ENCODE data around the gene FSHR. TPM values are rescaled to one million over a fixed set of nuclear protein-coding genes. Genes with fewer than 3 reads are reported as not detected.

Gene FSHR
- total and polyA plus RNA-seq, 7 donors = not detected

GRCh38 chr2:49080681-49081080, 73.6 kb downstream of the FSHR start:
- ATAC-seq = no peak
- Histone ChIP-seq H3K27me3 (ENCODE audit: insufficient read depth in 3 of 3, low read length in 2 of 3) (no peaks in the 10 kb centered on the region), H3K9me3 (no peaks in the 10 kb centered on the region), H3K4me3 (no peak overlapping the region), H3K36me3 (ENCODE audit: insufficient read depth in 1 of 2, low read depth in 1 of 2) (no peaks in the 10 kb centered on the region), H3K4me1 (no peaks in the 10 kb centered on the region), H3K27ac (no peak overlapping the region)
- WGBS, 3 donors = 70 to 83% (median 71%) methylated on average over 2 of the region's 2 CpGs
- intact Hi-C loops (cut with DNase I) = no loop called here
- DNase-seq = no peak
- TF ChIP-seq CTCF (IDR thresholded peaks at IDR 0.05) = no peak

GRCh38 chr2:49070716-49071115, 83.6 kb downstream of the FSHR start:
- Histone ChIP-seq H3K4me3 (no peak overlapping the region), H3K4me1 (no peaks in the 10 kb centered on the region), H3K27ac (no peak overlapping the region), H3K36me3 (ENCODE audit: insufficient read depth in 1 of 2, low read depth in 1 of 2) (no peaks in the 10 kb centered on the region), H3K27me3 (ENCODE audit: insufficient read depth in 3 of 3, low read length in 2 of 3) (no peaks in the 10 kb centered on the region), H3K9me3 (no peaks in the 10 kb centered on the region)
- DNase-seq (no peak), ATAC-seq (no peak)
- 19 to 29% (median 19%) methylated on average over 2 of the region's 2 CpGs for WGBS, 3 donors
- TF ChIP-seq CTCF (IDR thresholded peaks at IDR 0.05) = no peak
- intact Hi-C loops (cut with DNase I) = no loop called here

- no peak overlapping the region for H3K4me3 ChIP-seq
- H3K36me3 ChIP-seq (ENCODE audit: insufficient read depth in 1 of 2, low read depth in 1 of 2) = no peaks in the 10 kb centered on the region
- H3K27ac ChIP-seq = no peak overlapping the region
- DNase-seq (no peak), ATAC-seq (no peak)
- no peak for TF ChIP-seq CTCF (IDR thresholded peaks at IDR 0.05)
- no peaks in the 10 kb centered on the region for H3K9me3 ChIP-seq
- intact Hi-C loops (cut with DNase I) = no loop called here
- WGBS, 3 donors = 30 to 54% (median 36%) methylated on average over 1 of the region's 1 CpG
- H3K4me1 ChIP-seq = no peaks in the 10 kb centered on the region
- no peaks in the 10 kb centered on the region for H3K27me3 ChIP-seq (ENCODE audit: insufficient read depth in 3 of 3, low read length in 2 of 3)
Measured at GRCh38 chr2:49069829-49070228, 84.5 kb downstream of the FSHR start.

GRCh38 chr2:49068613-49069012, 85.7 kb downstream of the FSHR start:
- intact Hi-C loops (cut with DNase I) = no loop called here
- no peak for TF ChIP-seq CTCF (IDR thresholded peaks at IDR 0.05)
- Histone ChIP-seq H3K27me3 (ENCODE audit: insufficient read depth in 3 of 3, low read length in 2 of 3) (no peaks in the 10 kb centered on the region), H3K4me3 (no peak overlapping the region), H3K9me3 (no peaks in the 10 kb centered on the region), H3K4me1 (no peaks in the 10 kb centered on the region), H3K27ac (no peak overlapping the region), H3K36me3 (ENCODE audit: insufficient read depth in 1 of 2, low read depth in 1 of 2) (no peaks in the 10 kb centered on the region)
- ATAC-seq = no peak
- DNase-seq = no peak

GRCh38 chr2:49067971-49068370, 86.3 kb downstream of the FSHR start:
- DNase-seq = no peak
- H3K27me3 ChIP-seq (ENCODE audit: insufficient read depth in 3 of 3, low read length in 2 of 3) = no peaks in the 10 kb centered on the region
- no peaks in the 10 kb centered on the region for H3K4me1 ChIP-seq
- TF ChIP-seq CTCF (IDR thresholded peaks at IDR 0.05) = no peak
- WGBS, 3 donors = 48 to 72% (median 71%) methylated on average over 2 of the region's 2 CpGs
- no peaks in the 10 kb centered on the region for H3K36me3 ChIP-seq (ENCODE audit: insufficient read depth in 1 of 2, low read depth in 1 of 2)
- H3K27ac ChIP-seq = no peak overlapping the region
- no peak overlapping the region for H3K4me3 ChIP-seq
- no peak for ATAC-seq
- intact Hi-C loops (cut with DNase I) = no loop called here
- no peaks in the 10 kb centered on the region for H3K9me3 ChIP-seq
